ENCODE measurements around the gene GPR37.

GPR37 gene

DNA sequence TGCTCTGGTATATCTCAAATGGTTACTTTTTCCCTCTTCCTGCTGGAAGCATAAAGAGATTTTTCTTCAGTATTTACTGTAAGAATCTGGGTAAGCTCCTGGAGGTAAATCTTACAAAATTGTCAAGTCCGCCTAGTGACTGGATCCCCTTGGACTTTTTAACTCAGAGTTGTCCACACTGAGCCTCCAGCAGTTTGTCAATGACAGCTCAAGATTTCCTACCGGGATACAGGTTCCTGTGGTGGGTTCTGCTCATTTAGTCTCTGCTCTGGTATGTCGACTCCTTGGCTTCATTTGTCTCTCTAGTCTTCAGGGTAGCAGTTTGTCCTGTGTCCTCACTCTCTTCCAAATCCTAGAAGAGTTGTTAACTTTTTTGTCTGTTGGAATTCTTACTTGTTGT, 27.0 kb downstream of the GPR37 start:
- Histone ChIP-seq H3K79me1 (ENCODE audit: low read depth, low read length) (no peaks in the 10 kb centered on the region), H2BK12ac (ENCODE audit: low read length) (no peak overlapping the region), H4K8ac (ENCODE audit: low read depth, low read length) (no peak overlapping the region), H2AK5ac (ENCODE audit: low read depth, low read length) (no peak overlapping the region), H3K36me3 (replicated peaks in 1 of 2; ENCODE audit: control insufficient read depth in 2 of 2, insufficient read depth in 2 of 2, low read length in 2 of 2) (no peaks in the 10 kb centered on the region), H3K4me2 (ENCODE audit: insufficient read depth, low read length, poor library complexity, severe bottlenecking) (no peak overlapping the region), H3K14ac (ENCODE audit: low read length) (no peak overlapping the region), H3K4ac (ENCODE audit: low read length) (no peak overlapping the region), H4K91ac (ENCODE audit: low read depth, low read length, poor library complexity) (no peak overlapping the region), H3K27me3 (ENCODE audit: control insufficient read depth in 3 of 3, insufficient read depth in 3 of 3, low read depth in 1 of 3, low read length in 3 of 3) (no peaks in the 10 kb centered on the region), H3K4me3 (ENCODE audit: low read length in 2 of 2) (no peak overlapping the region), H3K4me1 (ENCODE audit: control insufficient read depth in 2 of 2, insufficient read depth in 1 of 2, low read depth in 1 of 2, low read length in 2 of 2) (no peaks in the 10 kb centered on the region), H3K18ac (ENCODE audit: low read length) (no peak overlapping the region), H3K27ac (replicated peaks; ENCODE audit: low read length) (no peak overlapping the region), H3K9me3 (replicated peaks in 1 of 2; ENCODE audit: control insufficient read depth in 2 of 2, insufficient read depth in 1 of 2, low read depth in 1 of 2, low read length in 2 of 2) (no peaks in the 10 kb centered on the region), H2BK120ac (ENCODE audit: low read depth, low read length) (no peak overlapping the region), H3K9ac (ENCODE audit: low read depth, low read length, poor library complexity) (no peak overlapping the region), H2BK15ac (ENCODE audit: low read length) (no peak overlapping the region), H3K23ac (ENCODE audit: low read depth, low read length, poor library complexity) (no peak overlapping the region), H2AFZ (ENCODE audit: low read length) (no peak overlapping the region), H2BK5ac (ENCODE audit: low read length) (no peak overlapping the region)
- no peak for DNase-seq (ENCODE audit: low spot score)
- no CpG with 5 or more reads among the region's 3 CpGs for WGBS, 2 donors (ENCODE audit: extremely low coverage in 2 of 2, insufficient read length in 2 of 2, insufficient replicate concordance in 1 of 2)

DNA sequence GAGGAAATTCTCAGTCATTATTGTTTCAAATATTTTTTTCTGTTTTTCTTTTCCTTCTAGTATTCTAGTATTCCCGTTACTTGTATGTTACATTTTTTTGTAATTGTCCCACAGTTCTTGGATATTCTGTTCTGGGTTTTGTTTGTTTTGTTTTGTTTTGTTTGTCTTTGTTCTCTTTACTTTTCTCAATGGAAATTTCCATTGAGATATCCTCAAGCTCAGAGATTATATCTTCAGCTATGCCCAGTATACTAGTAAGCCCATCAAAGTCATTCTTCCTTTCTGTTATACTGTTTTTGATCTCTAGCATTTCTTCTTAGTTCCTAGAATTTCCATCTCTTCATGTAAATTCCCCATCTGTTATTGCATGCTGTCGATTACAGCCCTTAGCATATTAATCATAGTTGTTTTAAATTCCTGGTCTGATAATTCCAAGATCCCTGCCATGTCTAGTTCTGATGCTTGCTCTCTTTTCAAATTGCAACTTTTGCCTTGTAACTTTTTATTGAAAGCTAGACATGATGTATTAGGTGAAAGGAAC, 27.8 kb downstream of the GPR37 start:
- Histone ChIP-seq H3K23ac (ENCODE audit: low read depth, low read length, poor library complexity) (no peak overlapping the region), H3K9ac (ENCODE audit: low read depth, low read length, poor library complexity) (no peak overlapping the region), H3K79me1 (ENCODE audit: low read depth, low read length) (no peaks in the 10 kb centered on the region), H3K36me3 (replicated peaks in 1 of 2; ENCODE audit: control insufficient read depth in 2 of 2, insufficient read depth in 2 of 2, low read length in 2 of 2) (no peaks in the 10 kb centered on the region), H3K4me3 (ENCODE audit: low read length in 2 of 2) (no peak overlapping the region), H2AFZ (ENCODE audit: low read length) (no peak overlapping the region), H2AK5ac (ENCODE audit: low read depth, low read length) (no peak overlapping the region), H3K9me3 (replicated peaks in 1 of 2; ENCODE audit: control insufficient read depth in 2 of 2, insufficient read depth in 1 of 2, low read depth in 1 of 2, low read length in 2 of 2) (no peaks in the 10 kb centered on the region), H2BK15ac (ENCODE audit: low read length) (no peak overlapping the region), H3K18ac (ENCODE audit: low read length) (no peak overlapping the region), H3K4ac (ENCODE audit: low read length) (no peak overlapping the region), H2BK120ac (ENCODE audit: low read depth, low read length) (no peak overlapping the region), H3K27ac (replicated peaks; ENCODE audit: low read length) (no peak overlapping the region), H2BK12ac (ENCODE audit: low read length) (no peak overlapping the region), H4K91ac (ENCODE audit: low read depth, low read length, poor library complexity) (no peak overlapping the region), H3K27me3 (ENCODE audit: control insufficient read depth in 3 of 3, insufficient read depth in 3 of 3, low read depth in 1 of 3, low read length in 3 of 3) (no peaks in the 10 kb centered on the region), H3K4me2 (ENCODE audit: insufficient read depth, low read length, poor library complexity, severe bottlenecking) (no peak overlapping the region), H4K8ac (ENCODE audit: low read depth, low read length) (no peak overlapping the region), H3K4me1 (ENCODE audit: control insufficient read depth in 2 of 2, insufficient read depth in 1 of 2, low read depth in 1 of 2, low read length in 2 of 2) (no peaks in the 10 kb centered on the region), H3K14ac (ENCODE audit: low read length) (no peak overlapping the region), H2BK5ac (ENCODE audit: low read length) (no peak overlapping the region)
- DNase-seq (ENCODE audit: low spot score): no peak
- no CpG with 5 or more reads among the region's 2 CpGs for WGBS, 2 donors (ENCODE audit: extremely low coverage in 2 of 2, insufficient read length in 2 of 2, insufficient replicate concordance in 1 of 2)

DNA sequence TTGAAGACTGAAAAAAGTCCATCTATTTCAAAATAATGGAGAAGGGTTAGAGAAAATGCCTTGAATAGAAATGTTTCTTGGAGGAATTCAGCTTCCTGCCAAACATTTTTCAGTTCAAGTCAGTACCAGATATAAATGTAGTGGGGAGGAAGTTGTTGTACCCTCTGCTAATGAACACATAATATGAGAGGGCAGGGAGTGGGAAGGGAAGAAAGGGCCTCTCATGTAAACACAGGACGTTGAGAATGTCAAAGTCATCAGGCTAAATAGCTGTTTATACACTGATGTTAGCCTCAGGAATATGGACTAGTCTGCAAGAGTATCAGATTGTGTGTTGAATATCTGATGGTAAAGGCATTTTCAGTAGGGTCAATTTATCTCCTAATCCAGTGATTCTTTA, 37.0 kb downstream of the GPR37 start:
- peaks cover 0 to 2% of the 10 kb centered on the region in 2 donors for H3K36me3 ChIP-seq (replicated peaks in 1 of 2; ENCODE audit: control insufficient read depth in 2 of 2, insufficient read depth in 2 of 2, low read length in 2 of 2)
- no peak overlapping the region for H2AK5ac ChIP-seq (ENCODE audit: low read depth, low read length)
- H2AFZ ChIP-seq (ENCODE audit: low read length): no peak overlapping the region
- H3K18ac ChIP-seq (ENCODE audit: low read length): no peak overlapping the region
- H3K4me1 ChIP-seq (ENCODE audit: control insufficient read depth in 2 of 2, insufficient read depth in 1 of 2, low read depth in 1 of 2, low read length in 2 of 2): peaks cover 2 to 4% of the 10 kb centered on the region in 2 donors
- H4K91ac ChIP-seq (ENCODE audit: low read depth, low read length, poor library complexity): no peak overlapping the region
- no peak overlapping the region for H3K9ac ChIP-seq (ENCODE audit: low read depth, low read length, poor library complexity)
- H3K27me3 ChIP-seq (ENCODE audit: control insufficient read depth in 3 of 3, insufficient read depth in 3 of 3, low read depth in 1 of 3, low read length in 3 of 3): no peaks in the 10 kb centered on the region
- H3K79me1 ChIP-seq (ENCODE audit: low read depth, low read length): no peaks in the 10 kb centered on the region
- H2BK15ac ChIP-seq (ENCODE audit: low read length): no peak overlapping the region
- H3K27ac ChIP-seq (replicated peaks; ENCODE audit: low read length): no peak overlapping the region
- H3K23ac ChIP-seq (ENCODE audit: low read depth, low read length, poor library complexity): no peak overlapping the region
- no peak for DNase-seq (ENCODE audit: low spot score)
- H3K4me2 ChIP-seq (ENCODE audit: insufficient read depth, low read length, poor library complexity, severe bottlenecking): no peak overlapping the region
- no CpG with 5 or more reads among the region's 1 CpG for WGBS, 2 donors (ENCODE audit: extremely low coverage in 2 of 2, insufficient read length in 2 of 2, insufficient replicate concordance in 1 of 2)
- no peak overlapping the region for H2BK12ac ChIP-seq (ENCODE audit: low read length)
- no peak overlapping the region for H3K4me3 ChIP-seq (ENCODE audit: low read length in 2 of 2)
- no peak overlapping the region for H4K8ac ChIP-seq (ENCODE audit: low read depth, low read length)
- peaks cover 0 to 3% of the 10 kb centered on the region in 2 donors for H3K9me3 ChIP-seq (replicated peaks in 1 of 2; ENCODE audit: control insufficient read depth in 2 of 2, insufficient read depth in 1 of 2, low read depth in 1 of 2, low read length in 2 of 2)
- H3K14ac ChIP-seq (ENCODE audit: low read length): no peak overlapping the region
- H2BK120ac ChIP-seq (ENCODE audit: low read depth, low read length): no peak overlapping the region
- H2BK5ac ChIP-seq (ENCODE audit: low read length): no peak overlapping the region
- no peak overlapping the region for H3K4ac ChIP-seq (ENCODE audit: low read length)

GRCh38 chr7:124724507-124725192, 40.9 kb downstream of the GPR37 start:
- no CpG with 5 or more reads among the region's 4 CpGs for WGBS, 2 donors (ENCODE audit: extremely low coverage in 2 of 2, insufficient read length in 2 of 2, insufficient replicate concordance in 1 of 2)
- no peak overlapping the region for H3K4ac ChIP-seq (ENCODE audit: low read length)
- H3K23ac ChIP-seq (ENCODE audit: low read depth, low read length, poor library complexity): no peak overlapping the region
- no peaks in the 10 kb centered on the region for H3K79me1 ChIP-seq (ENCODE audit: low read depth, low read length)
- H2BK12ac ChIP-seq (ENCODE audit: low read length): no peak overlapping the region
- no peak overlapping the region for H3K4me3 ChIP-seq (ENCODE audit: low read length in 2 of 2)
- H3K14ac ChIP-seq (ENCODE audit: low read length): no peak overlapping the region
- H2BK15ac ChIP-seq (ENCODE audit: low read length): no peak overlapping the region
- H3K36me3 ChIP-seq (replicated peaks in 1 of 2; ENCODE audit: control insufficient read depth in 2 of 2, insufficient read depth in 2 of 2, low read length in 2 of 2): peaks cover 0 to 2% of the 10 kb centered on the region in 2 donors
- no peak overlapping the region for H4K91ac ChIP-seq (ENCODE audit: low read depth, low read length, poor library complexity)
- H3K18ac ChIP-seq (ENCODE audit: low read length): no peak overlapping the region
- H3K9ac ChIP-seq (ENCODE audit: low read depth, low read length, poor library complexity): no peak overlapping the region
- H3K27me3 ChIP-seq (ENCODE audit: control insufficient read depth in 3 of 3, insufficient read depth in 3 of 3, low read depth in 1 of 3, low read length in 3 of 3): no peaks in the 10 kb centered on the region
- no peak overlapping the region for H2BK5ac ChIP-seq (ENCODE audit: low read length)
- no peak overlapping the region for H2AFZ ChIP-seq (ENCODE audit: low read length)
- H3K9me3 ChIP-seq (replicated peaks in 1 of 2; ENCODE audit: control insufficient read depth in 2 of 2, insufficient read depth in 1 of 2, low read depth in 1 of 2, low read length in 2 of 2): peaks cover 0 to 3% of the 10 kb centered on the region in 2 donors
- H3K4me1 ChIP-seq (ENCODE audit: control insufficient read depth in 2 of 2, insufficient read depth in 1 of 2, low read depth in 1 of 2, low read length in 2 of 2): peaks cover 2 to 4% of the 10 kb centered on the region in 2 donors
- no peak overlapping the region for H2BK120ac ChIP-seq (ENCODE audit: low read depth, low read length)
- H3K27ac ChIP-seq (replicated peaks; ENCODE audit: low read length): no peak overlapping the region
- H2AK5ac ChIP-seq (ENCODE audit: low read depth, low read length): no peak overlapping the region
- no peak overlapping the region for H3K4me2 ChIP-seq (ENCODE audit: insufficient read depth, low read length, poor library complexity, severe bottlenecking)
- DNase-seq (ENCODE audit: low spot score): peak; percentile 5
- no peak overlapping the region for H4K8ac ChIP-seq (ENCODE audit: low read depth, low read length)
